ENCODE data around the gene PHACTR3.

Gene PHACTR3

GRCh38 chr20:59792300-59792699, 188.0 kb downstream of the PHACTR3 start:
- Histone ChIP-seq H3K4me3 (ENCODE audit: low read depth, low read length, poor library complexity, severe bottlenecking) (no peak overlapping the region), H3F3A (ENCODE audit: insufficient read depth, low read length) (no peaks in the 10 kb centered on the region), H3K9me3 (ENCODE audit: low read length) (peaks cover 5% of the 10 kb centered on the region), H2AFZ (ENCODE audit: low read length) (no peak overlapping the region), H3K4me1 (ENCODE audit: insufficient read depth, low read length, severe bottlenecking) (no peaks in the 10 kb centered on the region), H3K79me2 (ENCODE audit: insufficient read depth, low read length) (no peaks in the 10 kb centered on the region), H4K20me1 (ENCODE audit: insufficient read depth, low read length) (no peaks in the 10 kb centered on the region), H3K36me3 (ENCODE audit: insufficient read depth, low read length) (no peaks in the 10 kb centered on the region), H3K4me2 (ENCODE audit: low read length) (no peak overlapping the region), H3K27me3 (ENCODE audit: insufficient read depth, low read length) (no peaks in the 10 kb centered on the region), H3K9ac (ENCODE audit: low read length) (no peak overlapping the region), H3K9me2 (ENCODE audit: low read depth, low read length) (no peaks in the 10 kb centered on the region), H3K27ac (ENCODE audit: low read depth, low read length, poor library complexity, severe bottlenecking) (no peak overlapping the region)
- TF ChIP-seq, protein P1, sequence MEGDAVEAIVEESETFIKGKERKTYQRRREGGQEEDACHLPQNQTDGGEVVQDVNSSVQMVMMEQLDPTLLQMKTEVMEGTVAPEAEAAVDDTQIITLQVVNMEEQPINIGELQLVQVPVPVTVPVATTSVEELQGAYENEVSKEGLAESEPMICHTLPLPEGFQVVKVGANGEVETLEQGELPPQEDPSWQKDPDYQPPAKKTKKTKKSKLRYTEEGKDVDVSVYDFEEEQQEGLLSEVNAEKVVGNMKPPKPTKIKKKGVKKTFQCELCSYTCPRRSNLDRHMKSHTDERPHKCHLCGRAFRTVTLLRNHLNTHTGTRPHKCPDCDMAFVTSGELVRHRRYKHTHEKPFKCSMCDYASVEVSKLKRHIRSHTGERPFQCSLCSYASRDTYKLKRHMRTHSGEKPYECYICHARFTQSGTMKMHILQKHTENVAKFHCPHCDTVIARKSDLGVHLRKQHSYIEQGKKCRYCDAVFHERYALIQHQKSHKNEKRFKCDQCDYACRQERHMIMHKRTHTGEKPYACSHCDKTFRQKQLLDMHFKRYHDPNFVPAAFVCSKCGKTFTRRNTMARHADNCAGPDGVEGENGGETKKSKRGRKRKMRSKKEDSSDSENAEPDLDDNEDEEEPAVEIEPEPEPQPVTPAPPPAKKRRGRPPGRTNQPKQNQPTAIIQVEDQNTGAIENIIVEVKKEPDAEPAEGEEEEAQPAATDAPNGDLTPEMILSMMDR (IDR thresholded peaks at IDR 0.05; ENCODE audit: low read length): no peak
- TF ChIP-seq EZH2 (IDR thresholded peaks at IDR 0.05; ENCODE audit: borderline replicate concordance, low read length): no peak

DNA sequence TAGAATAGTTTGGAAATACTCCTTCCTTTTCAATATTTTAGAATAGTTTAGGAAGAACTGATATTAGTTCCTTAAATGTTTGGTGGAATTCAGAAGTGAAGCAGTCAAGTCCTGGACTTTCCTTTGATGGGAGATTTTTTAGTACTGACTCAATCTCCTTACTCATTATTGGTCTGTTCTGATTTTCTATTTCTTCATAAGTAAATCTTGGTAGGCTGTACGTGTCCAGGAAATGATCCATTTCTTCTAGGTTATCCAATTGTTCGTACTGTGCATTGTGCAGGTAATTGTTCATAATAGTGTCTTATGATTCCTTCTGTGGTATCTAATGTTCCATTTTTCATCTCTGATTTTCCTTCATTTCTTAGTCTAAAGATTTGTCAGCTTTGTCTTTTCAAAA, 190.2 kb downstream of the PHACTR3 start:
- H3K9me3 ChIP-seq (ENCODE audit: low read length): peaks cover 5% of the 10 kb centered on the region
- no peaks in the 10 kb centered on the region for H4K20me1 ChIP-seq (ENCODE audit: insufficient read depth, low read length)
- H2AFZ ChIP-seq (ENCODE audit: low read length): no peak overlapping the region
- H3K27ac ChIP-seq (ENCODE audit: low read depth, low read length, poor library complexity, severe bottlenecking): no peak overlapping the region
- H3K9ac ChIP-seq (ENCODE audit: low read length): no peak overlapping the region
- H3K4me1 ChIP-seq (ENCODE audit: insufficient read depth, low read length, severe bottlenecking): no peaks in the 10 kb centered on the region
- H3K79me2 ChIP-seq (ENCODE audit: insufficient read depth, low read length): no peaks in the 10 kb centered on the region
- no peak for TF ChIP-seq EZH2 (IDR thresholded peaks at IDR 0.05; ENCODE audit: borderline replicate concordance, low read length)
- TF ChIP-seq, protein P1 (IDR thresholded peaks at IDR 0.05; ENCODE audit: low read length): no peak
- H3K4me2 ChIP-seq (ENCODE audit: low read length): no peak overlapping the region
- H3F3A ChIP-seq (ENCODE audit: insufficient read depth, low read length): no peaks in the 10 kb centered on the region
- H3K9me2 ChIP-seq (ENCODE audit: low read depth, low read length): no peaks in the 10 kb centered on the region
- H3K4me3 ChIP-seq (ENCODE audit: low read depth, low read length, poor library complexity, severe bottlenecking): no peak overlapping the region
- H3K36me3 ChIP-seq (ENCODE audit: insufficient read depth, low read length): no peaks in the 10 kb centered on the region
- no peaks in the 10 kb centered on the region for H3K27me3 ChIP-seq (ENCODE audit: insufficient read depth, low read length)

DNA sequence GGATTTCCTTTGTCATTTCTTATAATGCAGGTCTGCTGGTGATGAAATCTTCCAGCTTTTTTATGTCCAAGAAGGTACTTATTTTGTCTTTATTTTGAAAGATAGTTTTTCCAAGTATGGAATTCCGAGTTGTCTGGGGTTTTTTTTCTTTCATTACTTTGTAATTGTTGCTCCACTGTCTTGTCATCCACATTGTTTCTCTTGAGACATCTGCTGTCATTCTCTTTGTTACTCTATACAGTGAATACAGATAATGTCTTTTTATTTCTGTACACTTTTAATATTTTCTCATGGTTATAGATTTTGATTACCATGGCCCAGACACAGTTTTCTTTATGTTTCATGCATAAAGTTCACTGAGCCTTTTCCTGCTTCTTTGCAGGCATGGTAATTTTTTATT, 196.0 kb downstream of the PHACTR3 start:
- H2AFZ ChIP-seq (ENCODE audit: low read length): no peak overlapping the region
- peaks cover 9% of the 10 kb centered on the region for H3K9me3 ChIP-seq (ENCODE audit: low read length)
- no peaks in the 10 kb centered on the region for H3K36me3 ChIP-seq (ENCODE audit: insufficient read depth, low read length)
- H3K4me2 ChIP-seq (ENCODE audit: low read length): no peak overlapping the region
- no peaks in the 10 kb centered on the region for H3F3A ChIP-seq (ENCODE audit: insufficient read depth, low read length)
- H3K4me3 ChIP-seq (ENCODE audit: low read depth, low read length, poor library complexity, severe bottlenecking): no peak overlapping the region
- no peaks in the 10 kb centered on the region for H3K4me1 ChIP-seq (ENCODE audit: insufficient read depth, low read length, severe bottlenecking)
- H3K27ac ChIP-seq (ENCODE audit: low read depth, low read length, poor library complexity, severe bottlenecking): no peak overlapping the region
- no peaks in the 10 kb centered on the region for H3K9me2 ChIP-seq (ENCODE audit: low read depth, low read length)
- H3K79me2 ChIP-seq (ENCODE audit: insufficient read depth, low read length): no peaks in the 10 kb centered on the region
- no peak for TF ChIP-seq EZH2 (IDR thresholded peaks at IDR 0.05; ENCODE audit: borderline replicate concordance, low read length)
- TF ChIP-seq, protein P1 (IDR thresholded peaks at IDR 0.05; ENCODE audit: low read length): no peak
- no peaks in the 10 kb centered on the region for H4K20me1 ChIP-seq (ENCODE audit: insufficient read depth, low read length)
- H3K9ac ChIP-seq (ENCODE audit: low read length): no peak overlapping the region
- H3K27me3 ChIP-seq (ENCODE audit: insufficient read depth, low read length): no peaks in the 10 kb centered on the region

Data from OCI-LY1 (cell line).